Measurements from ENCODE around the gene UQCC5.
A peak's percentile ranks its signal among the peaks of the same experiment; 100 is the strongest.

Gene UQCC5

DNA sequence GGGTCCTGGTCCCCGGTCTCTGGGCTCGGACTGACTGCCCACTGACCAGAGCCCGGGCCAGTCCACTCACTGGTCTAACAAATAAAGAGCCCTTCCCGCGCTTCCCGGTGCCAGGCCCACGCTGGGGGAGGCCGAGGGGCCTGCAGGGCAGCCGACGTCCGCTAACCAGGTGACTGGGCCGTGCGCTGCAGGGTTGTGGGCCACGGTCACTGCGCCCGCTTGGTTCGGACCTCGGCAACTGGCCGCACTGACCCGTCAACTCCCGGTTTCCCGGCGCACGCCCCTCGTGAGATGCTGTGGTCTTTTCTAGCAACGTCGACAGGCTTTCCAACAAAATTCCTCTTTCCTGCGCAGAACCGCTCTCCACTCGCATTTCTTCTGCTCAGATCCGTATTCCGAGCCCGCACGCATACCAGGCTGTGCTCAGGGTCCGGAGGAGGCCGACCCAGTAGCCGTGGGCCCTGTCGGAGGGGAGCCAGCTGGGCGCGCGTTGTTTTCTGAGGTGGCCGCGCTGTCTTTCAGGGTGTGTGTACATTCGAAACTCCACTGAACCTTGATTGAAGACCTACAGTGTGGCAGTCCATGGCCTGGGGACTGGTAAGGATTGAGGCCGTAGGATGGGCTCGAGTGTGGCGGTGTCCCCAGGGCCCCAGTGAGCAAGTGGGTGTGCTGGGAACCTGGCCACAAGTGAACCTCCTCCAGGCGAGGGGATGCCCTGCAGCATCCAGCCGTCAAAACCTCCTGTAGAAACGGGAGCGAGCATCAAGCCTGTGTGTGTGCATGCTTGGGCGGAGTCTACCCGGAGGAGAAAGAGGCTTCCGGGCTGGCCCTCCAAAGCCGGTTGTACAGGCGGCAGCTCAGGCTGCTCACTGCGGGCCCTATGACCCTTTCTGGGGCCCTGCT lies 1.9 kb upstream of the UQCC5 start:
- Mint-ChIP-seq H3K36me3 (peaks cover 19% of the 10 kb centered on the region), H3K27ac (peak overlapping the region; percentile 41), H3K9me3 (no peaks in the 10 kb centered on the region), H3K4me3 (peak overlapping the region; percentile 77), H3K4me1 (peaks cover 52% of the 10 kb centered on the region), H3K27me3 (no peaks in the 10 kb centered on the region)
- ATAC-seq: no peak

- peaks cover 58% of the 10 kb centered on the region for H3K4me1 Mint-ChIP-seq
- H3K9me3 Mint-ChIP-seq: no peaks in the 10 kb centered on the region
- H3K36me3 Mint-ChIP-seq: peaks cover 19% of the 10 kb centered on the region
- peak overlapping the region; percentile 99 for H3K27ac Mint-ChIP-seq
- H3K27me3 Mint-ChIP-seq: no peaks in the 10 kb centered on the region
- H3K4me3 Mint-ChIP-seq: peak overlapping the region; percentile 97
- no peak for ATAC-seq
Measured at GRCh38 chr3:52535411-52536111, 844 bp upstream of the UQCC5 start.

DNA sequence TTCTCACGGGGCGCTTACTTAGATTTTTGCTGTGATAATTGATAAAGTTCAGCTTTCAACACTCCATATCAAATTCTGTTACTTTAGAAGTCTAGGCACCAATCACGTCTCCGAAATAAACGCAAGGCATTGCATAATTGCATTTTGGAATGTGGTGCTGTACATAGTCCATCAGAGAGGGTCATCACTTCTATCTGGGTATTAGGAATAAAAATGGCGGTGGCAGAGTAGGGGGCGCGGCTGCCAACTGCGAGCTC lies 365 bp upstream of the UQCC5 start:
- H3K27me3 Mint-ChIP-seq: no peaks in the 10 kb centered on the region
- H3K27ac Mint-ChIP-seq: peak overlapping the region; percentile 99
- H3K9me3 Mint-ChIP-seq: no peaks in the 10 kb centered on the region
- peaks cover 58% of the 10 kb centered on the region for H3K4me1 Mint-ChIP-seq
- no peak for ATAC-seq
- peaks cover 19% of the 10 kb centered on the region for H3K36me3 Mint-ChIP-seq
- peak overlapping the region; percentile 97 for H3K4me3 Mint-ChIP-seq

DNA sequence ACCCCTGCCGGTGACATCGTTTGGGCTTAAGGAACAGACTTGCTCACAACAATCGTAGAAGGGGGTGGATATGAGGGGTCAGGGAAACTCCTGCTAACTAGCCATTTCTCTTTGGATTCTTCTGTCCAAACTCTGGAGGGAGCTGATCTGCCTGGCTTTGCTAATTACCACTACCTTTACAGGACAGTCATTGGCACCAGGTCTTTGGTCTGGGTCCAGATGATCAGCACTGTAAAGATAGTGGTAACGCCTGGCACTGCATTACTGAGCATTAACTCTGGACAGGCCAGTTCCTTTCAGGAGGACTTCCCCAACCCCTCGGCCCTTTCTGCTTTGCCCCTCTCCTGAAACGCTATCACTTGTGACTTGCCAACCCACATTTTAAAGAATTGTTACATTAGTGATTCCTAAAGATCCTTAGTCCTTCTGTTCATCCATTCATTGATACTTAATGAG lies 788 bp downstream of the UQCC5 start:
- H3K27ac Mint-ChIP-seq: peak overlapping the region; percentile 99
- peak overlapping the region; percentile 97 for H3K4me3 Mint-ChIP-seq
- H3K27me3 Mint-ChIP-seq: no peaks in the 10 kb centered on the region
- H3K4me1 Mint-ChIP-seq: peaks cover 58% of the 10 kb centered on the region
- ATAC-seq: no peak
- no peaks in the 10 kb centered on the region for H3K9me3 Mint-ChIP-seq
- H3K36me3 Mint-ChIP-seq: peaks cover 26% of the 10 kb centered on the region

- peaks cover 26% of the 10 kb centered on the region for H3K36me3 Mint-ChIP-seq
- ATAC-seq: no peak
Measured at GRCh38 chr3:52537726-52538421, 1.5 kb downstream of the UQCC5 start.

DNA sequence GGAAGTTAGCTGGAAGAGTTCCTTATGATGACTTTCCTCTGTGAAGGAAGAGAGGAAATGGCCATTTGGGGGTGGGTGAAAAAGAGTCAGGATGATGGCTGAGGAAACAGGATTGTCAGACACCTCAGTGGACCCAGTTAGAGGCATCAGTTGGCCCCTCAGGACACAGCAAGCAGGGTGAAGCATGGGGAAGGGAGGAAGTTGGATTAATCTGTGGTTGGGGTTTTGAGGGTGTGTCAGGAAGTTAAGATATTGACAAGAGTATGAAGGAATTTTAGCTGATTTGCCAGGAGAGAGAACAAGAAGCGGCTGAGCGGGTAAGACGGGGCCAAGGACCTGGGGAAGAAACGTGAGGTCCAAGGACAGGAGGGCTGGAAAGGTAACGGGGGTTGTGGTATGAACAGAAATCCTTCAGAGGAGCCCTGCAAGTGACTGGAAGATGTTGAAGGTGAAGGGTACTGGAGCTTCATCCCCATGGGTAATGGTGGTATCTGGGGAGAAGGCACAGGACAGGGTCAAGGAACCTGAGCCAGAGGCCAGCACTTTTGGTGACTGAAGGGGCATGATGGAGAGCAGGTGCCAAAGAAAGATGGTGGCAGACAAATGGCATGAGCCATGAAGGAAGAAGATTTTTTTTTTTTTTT lies 2.7 kb downstream of the UQCC5 start:
- Mint-ChIP-seq H3K4me1 (peaks cover 49% of the 10 kb centered on the region), H3K9me3 (no peaks in the 10 kb centered on the region), H3K27ac (peak overlapping the region; percentile 5), H3K4me3 (peak overlapping the region; percentile 21), H3K36me3 (peaks cover 26% of the 10 kb centered on the region), H3K27me3 (no peaks in the 10 kb centered on the region)
- ATAC-seq: no peak

More at GRCh38 chr3:52537726-52538421, 1.5 kb downstream of the UQCC5 start:
- peak overlapping the region; percentile 99 for H3K27ac Mint-ChIP-seq
- no peaks in the 10 kb centered on the region for H3K9me3 Mint-ChIP-seq
- peaks cover 51% of the 10 kb centered on the region for H3K4me1 Mint-ChIP-seq
- H3K4me3 Mint-ChIP-seq: peak overlapping the region; percentile 97
- H3K27me3 Mint-ChIP-seq: no peaks in the 10 kb centered on the region

DNA sequence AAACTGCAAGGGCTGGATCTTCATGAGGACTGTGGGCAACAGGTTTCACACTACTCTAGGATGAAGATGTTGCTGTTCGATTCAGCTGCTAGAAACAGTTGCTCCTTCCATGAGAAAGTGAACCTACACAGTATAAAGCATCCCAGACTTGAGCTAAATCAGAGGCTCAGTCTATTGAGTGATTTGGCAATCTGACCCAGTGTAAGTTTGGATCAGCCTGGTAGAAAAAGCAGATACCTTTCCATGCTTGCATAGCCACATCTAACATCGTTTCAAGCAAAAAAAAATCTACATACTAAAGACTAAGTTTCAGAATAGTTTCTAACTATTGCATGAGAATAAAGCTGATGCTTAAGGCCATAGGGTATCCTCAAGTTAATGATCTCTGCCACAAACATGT lies 4.6 kb downstream of the UQCC5 start:
- H3K27me3 Mint-ChIP-seq: no peaks in the 10 kb centered on the region
- H3K9me3 Mint-ChIP-seq: no peaks in the 10 kb centered on the region
- H3K36me3 Mint-ChIP-seq: peaks cover 26% of the 10 kb centered on the region
- H3K27ac Mint-ChIP-seq: no peak overlapping the region
- no peak for ATAC-seq
- no peak overlapping the region for H3K4me3 Mint-ChIP-seq
- peaks cover 39% of the 10 kb centered on the region for H3K4me1 Mint-ChIP-seq

DNA sequence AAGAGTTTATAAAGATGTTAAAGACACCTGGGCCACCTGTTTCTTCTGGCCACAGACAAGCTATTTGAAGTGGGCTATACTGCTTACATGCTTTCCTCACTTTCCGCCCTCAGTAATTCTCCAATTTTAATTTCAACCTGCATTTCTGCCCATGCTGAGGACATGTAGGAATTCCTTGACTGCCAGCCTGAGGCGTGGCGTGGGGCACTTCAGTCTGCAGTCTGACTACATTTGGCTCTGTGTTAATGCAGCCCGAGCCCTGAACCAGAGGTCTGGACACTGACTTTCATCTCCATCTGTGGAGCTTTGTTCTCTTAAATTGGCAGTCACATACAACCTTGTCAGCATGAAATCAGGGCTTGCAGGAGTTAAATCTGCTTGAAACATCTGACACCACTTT lies 8.5 kb downstream of the UQCC5 start:
- peak overlapping the region; percentile 35 for H3K27ac Mint-ChIP-seq
- H3K36me3 Mint-ChIP-seq: peaks cover 13% of the 10 kb centered on the region
- H3K9me3 Mint-ChIP-seq: no peaks in the 10 kb centered on the region
- no peak overlapping the region for H3K4me3 Mint-ChIP-seq
- ATAC-seq: no peak
- no peaks in the 10 kb centered on the region for H3K27me3 Mint-ChIP-seq
- peaks cover 2% of the 10 kb centered on the region for H3K4me1 Mint-ChIP-seq

DNA sequence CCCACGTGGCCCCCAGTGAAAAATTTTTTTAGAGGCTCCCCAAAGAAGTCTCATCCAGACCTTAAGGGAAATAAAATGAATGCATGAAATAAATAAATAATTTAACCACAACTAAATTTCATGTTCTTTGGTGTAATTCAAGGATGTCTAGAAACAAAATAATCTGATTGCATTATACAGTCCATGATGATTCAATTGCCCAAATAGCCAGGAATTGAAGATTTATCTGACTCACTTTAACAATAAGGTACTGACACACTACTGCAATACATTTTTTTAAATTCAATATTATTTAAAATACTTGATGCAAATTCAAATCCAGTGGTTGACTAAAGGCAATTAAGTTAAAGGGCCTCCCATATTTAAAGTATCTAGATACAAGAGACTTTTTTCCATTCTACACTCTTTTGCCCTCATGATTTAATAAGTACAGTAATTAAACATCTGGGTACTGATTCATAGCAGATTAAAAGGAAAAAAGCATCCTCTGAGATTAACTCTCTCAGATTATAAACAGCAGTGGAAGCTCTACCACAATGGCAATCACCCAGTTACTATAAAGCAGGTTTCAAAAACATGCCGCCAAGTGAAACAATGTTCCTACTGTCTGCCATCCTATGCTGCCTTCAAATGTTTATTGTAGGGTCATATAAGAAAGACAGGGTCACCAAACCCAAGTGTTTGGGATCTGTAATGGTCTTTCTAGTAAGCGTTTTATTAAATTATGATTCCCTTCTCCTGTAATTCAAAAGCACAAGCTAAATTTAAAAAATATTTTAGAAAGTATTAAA lies 9.9 kb downstream of the UQCC5 start:
- H3K4me3 Mint-ChIP-seq: no peak overlapping the region
- ATAC-seq: no peak
- H3K9me3 Mint-ChIP-seq: no peaks in the 10 kb centered on the region
- no peaks in the 10 kb centered on the region for H3K27me3 Mint-ChIP-seq
- no peaks in the 10 kb centered on the region for H3K4me1 Mint-ChIP-seq
- H3K36me3 Mint-ChIP-seq: peaks cover 18% of the 10 kb centered on the region
- H3K27ac Mint-ChIP-seq: no peak overlapping the region

DNA sequence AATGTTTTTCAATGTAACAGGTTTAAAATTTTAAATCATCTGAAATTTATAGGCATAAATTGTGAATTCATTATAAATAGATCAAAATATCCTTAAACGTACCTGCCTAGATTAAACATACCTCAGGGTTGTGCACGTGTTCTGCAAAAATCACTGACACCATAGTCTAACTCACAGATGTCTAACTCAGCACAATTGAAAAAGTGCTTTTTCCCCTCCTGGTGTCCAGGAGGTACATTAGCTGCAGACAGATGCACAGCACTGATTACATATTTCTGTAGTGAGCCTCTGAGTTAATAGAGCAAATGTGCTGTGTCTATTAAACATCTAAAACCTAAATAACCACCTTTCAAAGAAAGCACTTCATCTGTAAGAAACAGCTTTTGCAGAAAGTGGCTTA lies 10.7 kb downstream of the UQCC5 start:
- Mint-ChIP-seq H3K4me1 (no peaks in the 10 kb centered on the region), H3K9me3 (no peaks in the 10 kb centered on the region), H3K27me3 (no peaks in the 10 kb centered on the region), H3K27ac (no peak overlapping the region), H3K36me3 (peaks cover 12% of the 10 kb centered on the region), H3K4me3 (no peak overlapping the region)
- ATAC-seq: no peak

DNA sequence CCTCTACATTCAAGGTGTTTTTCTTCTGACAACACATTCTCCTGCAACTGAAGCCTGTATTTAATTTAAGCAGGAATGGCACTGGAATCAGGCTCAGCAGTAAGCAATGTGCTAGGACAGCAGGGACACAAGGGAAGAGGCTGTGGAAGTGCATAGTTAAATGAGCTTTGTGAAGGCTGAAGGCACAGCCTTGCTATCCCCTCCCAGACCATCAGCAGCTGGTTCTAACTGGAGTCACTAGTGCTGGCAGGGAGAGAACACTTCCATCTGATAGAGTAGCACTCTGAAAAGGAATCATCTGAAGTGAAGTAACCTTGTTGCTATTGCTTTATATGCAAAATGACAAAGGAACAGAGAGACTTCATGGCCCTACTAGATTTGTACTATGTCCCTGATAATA lies 14.7 kb downstream of the UQCC5 start:
- H3K4me3 Mint-ChIP-seq: no peak overlapping the region
- no peaks in the 10 kb centered on the region for H3K4me1 Mint-ChIP-seq
- ATAC-seq: no peak
- H3K27me3 Mint-ChIP-seq: no peaks in the 10 kb centered on the region
- H3K36me3 Mint-ChIP-seq: peaks cover 22% of the 10 kb centered on the region
- no peak overlapping the region for H3K27ac Mint-ChIP-seq
- no peaks in the 10 kb centered on the region for H3K9me3 Mint-ChIP-seq

- Mint-ChIP-seq H3K9me3 (no peaks in the 10 kb centered on the region), H3K36me3 (peaks cover 22% of the 10 kb centered on the region), H3K4me1 (no peaks in the 10 kb centered on the region), H3K27me3 (no peaks in the 10 kb centered on the region), H3K4me3 (no peak overlapping the region), H3K27ac (no peak overlapping the region)
- no peak for ATAC-seq
Measured at GRCh38 chr3:52552089-52552488, 15.7 kb downstream of the UQCC5 start.

DNA sequence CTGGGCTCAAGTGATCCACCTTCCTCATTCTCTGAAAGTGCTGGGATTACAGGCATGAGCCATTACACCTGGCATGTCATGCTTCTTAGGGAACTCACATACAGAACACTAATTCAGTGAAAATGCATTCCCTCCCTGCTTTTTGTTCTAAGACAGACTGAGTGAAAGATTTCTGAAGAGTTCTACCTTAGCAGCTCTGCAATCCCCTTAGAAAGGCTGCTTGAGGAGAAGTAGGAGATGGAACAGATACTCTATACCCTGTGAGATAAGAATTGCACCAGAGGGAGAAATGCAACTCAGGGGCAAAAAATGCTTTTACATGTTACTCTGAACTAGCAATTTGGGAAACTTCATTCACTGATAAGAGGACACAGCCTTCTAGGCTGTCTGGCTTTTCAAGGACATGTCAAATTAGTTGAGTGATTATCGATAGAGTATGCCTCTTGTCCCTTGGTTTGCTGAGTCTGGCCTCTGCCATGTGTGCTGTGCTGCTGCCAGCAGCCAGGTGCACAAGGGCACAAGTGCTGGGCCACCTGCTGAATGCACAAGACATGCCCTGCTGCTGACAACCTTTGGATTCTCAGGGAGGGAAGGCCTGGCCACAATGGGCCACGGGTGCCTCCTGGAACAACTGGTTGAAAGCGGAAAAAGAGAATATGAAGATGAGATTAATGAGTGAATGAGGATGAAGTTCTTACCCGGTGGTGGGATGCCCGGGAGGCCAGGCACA lies 17.8 kb downstream of the UQCC5 start:
- H3K27ac Mint-ChIP-seq: no peak overlapping the region

DNA sequence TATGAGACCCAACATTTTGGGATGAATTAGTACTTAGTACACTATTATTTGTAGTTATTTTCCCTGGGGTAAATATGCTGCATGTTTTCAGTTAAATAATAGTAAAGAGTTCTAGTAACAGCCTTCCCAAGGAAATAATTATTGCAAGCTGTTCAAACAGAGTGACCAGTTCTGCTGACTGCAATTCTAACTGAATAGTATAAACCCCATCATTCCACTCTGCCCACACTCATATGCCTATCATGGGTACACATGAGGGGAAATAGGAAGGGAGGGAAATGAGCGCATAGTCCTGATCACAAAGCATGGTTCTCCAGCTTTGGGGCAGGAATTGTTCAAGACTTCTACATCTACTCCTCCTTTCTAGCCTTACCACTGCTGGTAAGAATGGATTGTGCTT lies 18.7 kb downstream of the UQCC5 start:
- Mint-ChIP-seq H3K9me3 (no peaks in the 10 kb centered on the region), H3K36me3 (peaks cover 31% of the 10 kb centered on the region), H3K4me3 (no peak overlapping the region), H3K27ac (no peak overlapping the region), H3K4me1 (no peaks in the 10 kb centered on the region), H3K27me3 (no peaks in the 10 kb centered on the region)
- ATAC-seq: no peak

More for the DNA sequence above, 17.8 kb downstream of the UQCC5 start:
- H3K4me1 Mint-ChIP-seq: no peaks in the 10 kb centered on the region
- no peak for ATAC-seq
- H3K9me3 Mint-ChIP-seq: no peaks in the 10 kb centered on the region
- no peaks in the 10 kb centered on the region for H3K27me3 Mint-ChIP-seq
- H3K36me3 Mint-ChIP-seq: peaks cover 28% of the 10 kb centered on the region
- H3K4me3 Mint-ChIP-seq: no peak overlapping the region

All from stimulated activated memory B cell treated with anti-CD40 and anti-IgM and Interleukin-4, amounts not matched to agents 10 μg/mL and 1 μg/mL and 100 μg/mL, for 72 hours (primary cell).